NCI-H1105 treated with DMSO at 0.1 percent for 48 hours (cell line): ENCODE measurements around the gene DPH7.
"Not testable (repeated sequence)": the region's sequence is repeated elsewhere in the genome, so short reads cannot be mapped to it uniquely, and the experiment has no call there.

ENCODE experiments used
- DNase-seq: peaks from one replicate; lab custom pipeline; 2025; lab: John Stamatoyannopoulos, UW

DPH7 gene

GRCh38 chr9:137606005-137606621 is 27.4 kb upstream of the DPH7 start:
- no peak for DNase-seq

- peak; percentile 66 for DNase-seq
Measured at GRCh38 chr9:137605121-137606004, 26.6 kb upstream of the DPH7 start, which contains the start of gene ARRDC1. TSS of gene ARRDC1 (plus strand) at chr9:137605686. CDS start at chr9:137605718, 32 bp downstream.

DNA sequence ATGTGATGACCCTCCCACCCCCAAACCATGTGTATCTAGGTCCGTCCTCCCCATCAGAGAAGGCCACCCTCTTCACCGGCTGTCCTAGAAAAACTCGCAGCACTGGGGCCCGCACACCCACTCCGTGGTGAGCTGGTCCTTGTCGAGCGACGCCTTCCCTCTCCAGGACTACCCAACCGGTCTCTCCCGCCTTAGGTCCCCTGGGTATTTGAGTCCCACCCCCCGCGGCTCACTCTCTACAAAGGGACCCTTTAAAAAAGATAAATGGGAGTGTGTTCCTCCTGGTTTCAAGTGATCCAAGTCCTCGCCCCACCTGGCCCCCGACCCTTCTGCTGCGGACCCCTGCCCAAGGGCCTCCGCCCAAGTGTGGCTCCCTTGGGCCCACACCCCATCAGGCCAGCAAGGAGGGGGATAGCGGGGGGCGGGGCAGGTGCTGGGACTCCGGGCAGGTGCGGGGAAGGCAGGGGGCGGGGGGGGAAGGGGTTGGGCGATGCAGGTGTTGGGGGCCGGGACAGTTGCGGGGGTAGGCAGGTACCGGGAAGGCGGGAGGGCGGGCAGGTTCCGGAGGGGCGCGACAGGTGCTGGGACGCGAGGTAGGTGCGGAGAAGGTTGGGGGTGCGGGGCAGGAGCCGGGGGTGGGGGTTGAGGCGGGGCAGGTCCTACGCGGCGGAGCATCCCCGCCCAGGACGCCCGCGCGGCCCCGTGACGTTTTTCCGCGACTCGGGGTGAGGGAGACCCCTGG is 25.8 kb upstream of the DPH7 start:
- no peak for DNase-seq

DNA sequence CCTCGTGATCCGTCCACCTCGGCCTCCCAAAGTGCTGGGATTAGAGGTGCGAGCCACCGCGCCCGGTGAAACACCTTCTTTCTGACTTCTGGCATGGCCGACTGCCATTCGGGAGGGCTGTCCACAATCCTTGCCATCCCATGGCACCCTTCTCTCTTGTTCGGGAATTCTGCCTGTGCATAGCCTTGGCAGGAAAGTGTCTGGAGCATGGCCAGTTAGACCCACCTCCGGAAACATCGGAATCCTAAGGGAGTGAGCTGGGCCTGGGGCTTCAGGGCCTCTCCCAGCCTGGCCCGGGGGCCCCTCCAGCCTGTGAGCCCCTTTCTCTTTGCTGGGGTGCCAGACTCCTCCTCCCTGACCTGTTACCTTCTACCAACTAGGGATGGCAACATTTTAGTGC is 25.2 kb upstream of the DPH7 start:
- DNase-seq: no peak

GRCh38 chr9:137602661-137603060 is 23.9 kb upstream of the DPH7 start:
- no peak for DNase-seq

GRCh38 chr9:137598943-137599342 is 20.2 kb upstream of the DPH7 start:
- DNase-seq: no peak

DNA sequence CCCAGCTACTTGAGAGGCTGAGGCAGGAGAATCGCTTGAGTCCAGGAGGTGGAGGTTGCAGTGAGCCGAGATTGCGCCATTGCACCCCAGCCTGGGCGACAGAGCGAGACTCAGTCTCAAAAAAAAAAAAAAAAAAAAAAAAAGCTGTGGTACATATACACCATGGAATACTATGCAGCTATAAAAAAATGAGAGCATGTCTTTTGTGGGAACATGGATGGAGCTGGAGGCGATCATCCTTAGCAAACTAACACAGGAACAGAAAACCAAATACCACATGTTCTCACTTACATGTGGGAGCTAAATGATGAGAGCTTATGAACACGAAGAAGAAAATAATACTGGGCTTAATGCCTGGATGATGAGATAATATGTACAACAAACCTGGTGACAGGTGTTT is 17.9 kb upstream of the DPH7 start:
- DNase-seq: not testable (repeated sequence)

GRCh38 chr9:137593176-137593575 is 14.5 kb upstream of the DPH7 start:
- DNase-seq: no peak

DNA sequence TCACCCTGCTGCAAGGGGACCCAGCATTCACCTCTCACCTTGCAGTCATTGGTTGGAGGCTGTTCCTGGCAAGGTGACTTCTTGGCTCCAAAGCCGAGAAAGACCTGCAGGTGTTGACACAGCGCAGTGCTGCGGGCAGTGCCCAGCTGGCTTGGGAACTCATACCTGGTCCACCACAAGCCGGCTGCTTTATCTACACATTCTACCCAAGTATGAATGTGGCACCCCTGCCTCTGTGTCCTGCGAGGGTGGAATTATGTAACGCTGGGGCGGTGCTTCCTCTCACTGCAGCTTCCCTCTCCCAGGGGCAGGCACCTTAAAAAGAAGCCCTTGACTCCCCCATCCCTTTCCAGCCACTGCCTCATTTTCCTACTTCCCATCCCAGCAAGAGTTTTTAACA is 14.0 kb upstream of the DPH7 start:
- no peak for DNase-seq

- DNase-seq: peak; percentile 83
Measured at GRCh38 chr9:137590469-137591383, 12.0 kb upstream of the DPH7 start, which contains the start of gene ZMYND19. TSS of gene ZMYND19 (minus strand) at chr9:137590512. CDS start at chr9:137590263, 249 bp downstream.

- no peak for DNase-seq
Measured at GRCh38 chr9:137590123-137590468, 11.4 kb upstream of the DPH7 start.

DNA sequence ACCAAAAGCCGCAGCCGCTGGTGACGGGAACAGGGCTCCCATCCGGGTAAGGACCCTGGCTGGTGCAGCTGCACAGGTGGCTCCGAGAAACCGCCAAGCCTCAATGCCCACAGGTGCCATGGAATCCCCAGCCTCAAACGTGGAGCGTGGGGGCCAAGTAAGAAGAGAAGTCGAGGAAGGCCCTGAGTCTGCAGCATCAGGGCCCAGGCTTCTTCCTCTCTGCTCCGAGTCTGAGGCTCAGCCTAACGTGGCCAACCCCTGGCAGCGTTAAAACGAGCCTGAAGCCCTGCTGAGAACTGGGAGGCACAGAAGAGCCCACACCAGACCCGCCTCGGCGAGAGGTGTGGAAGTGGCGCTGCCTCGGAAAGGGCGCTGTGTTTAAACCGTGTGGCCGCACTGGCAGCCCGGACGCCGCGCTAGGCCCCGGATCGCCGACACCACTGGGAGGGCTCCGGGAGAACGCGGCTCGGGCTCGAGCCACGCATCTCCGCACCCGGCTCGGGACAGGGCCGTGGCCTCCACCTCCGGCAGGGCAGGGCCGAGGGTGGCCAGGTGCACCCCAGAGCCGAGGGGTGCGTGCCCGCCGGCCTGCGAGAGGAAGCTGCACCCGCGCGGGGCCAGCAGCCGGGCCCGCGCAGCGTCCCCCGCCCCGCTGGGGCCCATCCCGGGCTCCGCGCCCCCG is 10.9 kb upstream of the DPH7 start:
- no peak for DNase-seq

DNA sequence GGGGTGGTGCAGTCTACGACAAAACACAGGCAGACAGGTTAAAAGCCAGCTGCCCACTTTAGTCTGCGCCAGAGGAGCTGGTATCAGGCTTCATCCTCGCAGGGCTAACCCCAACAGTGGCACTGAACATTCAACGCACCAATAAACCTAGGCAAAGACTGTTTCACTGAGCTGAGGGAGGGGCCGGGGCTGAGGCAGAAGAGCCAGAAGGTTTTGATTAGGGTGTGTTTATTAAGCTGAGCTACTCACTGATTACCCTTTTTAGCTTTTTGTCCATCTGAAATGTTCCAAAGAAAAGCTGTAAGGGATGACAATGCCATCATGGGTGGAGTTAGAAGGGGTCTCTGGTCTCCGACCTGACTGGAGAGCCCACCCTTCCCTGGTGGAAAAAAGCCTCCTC is 10.2 kb upstream of the DPH7 start:
- no peak for DNase-seq

DNA sequence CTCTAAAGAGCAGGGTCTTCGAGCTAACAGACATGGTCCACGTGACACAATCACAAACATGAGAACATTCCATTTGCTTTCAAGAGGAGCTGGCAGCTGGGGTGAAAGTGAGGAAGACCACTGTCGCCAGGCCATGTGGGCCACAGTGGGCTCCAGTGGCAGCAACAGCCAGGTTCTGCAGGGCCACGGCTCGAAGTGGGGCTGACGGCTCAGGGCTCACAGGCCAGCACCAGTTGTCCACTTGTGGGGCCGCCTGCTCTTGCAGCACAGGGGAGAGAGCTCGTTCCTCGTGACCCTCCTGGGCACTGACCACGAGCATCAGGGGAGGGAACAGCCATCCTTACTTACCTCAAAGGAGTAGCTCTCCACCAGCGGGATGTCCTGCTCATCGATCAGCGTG is 9.6 kb upstream of the DPH7 start:
- DNase-seq: no peak

DNA sequence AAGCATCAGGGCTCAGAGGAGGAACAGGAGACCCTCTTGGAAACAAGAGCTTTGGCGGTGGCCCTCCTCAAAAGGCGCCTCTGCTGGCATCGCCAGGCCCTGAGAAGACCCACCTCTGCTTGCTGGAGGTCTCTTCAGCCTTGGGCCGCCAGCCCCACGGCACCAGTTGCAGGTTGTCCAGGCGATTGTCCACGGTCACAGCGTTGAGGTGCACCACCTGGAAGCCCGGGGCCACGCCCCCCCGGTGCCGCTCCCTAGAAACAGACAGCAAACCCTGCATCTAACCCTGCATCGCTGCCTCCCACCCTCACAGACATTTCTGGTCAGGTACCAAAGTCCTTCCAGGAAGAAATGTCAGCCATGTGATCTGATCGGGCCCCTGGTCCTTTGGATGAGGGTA is 8.1 kb upstream of the DPH7 start:
- DNase-seq: no peak

DNA sequence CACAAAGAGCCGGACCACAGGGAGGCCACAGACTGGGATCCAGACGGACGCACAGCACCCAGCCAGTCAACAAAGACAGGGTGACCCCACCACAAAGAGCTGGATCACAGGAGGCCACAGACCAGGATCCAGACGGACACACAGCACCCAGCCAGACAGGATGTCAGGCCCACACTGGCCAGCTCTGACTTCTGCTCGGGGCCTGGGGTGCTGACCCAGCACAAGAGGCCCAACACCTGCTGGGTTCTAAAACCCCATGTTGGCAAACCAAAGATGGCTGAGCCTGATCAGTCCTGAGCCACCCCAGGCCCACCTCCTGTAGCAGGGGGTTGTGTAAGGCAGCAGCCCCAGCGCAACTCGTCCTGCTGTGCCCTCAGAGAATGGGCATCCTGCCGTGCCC is 5.2 kb upstream of the DPH7 start:
- DNase-seq: no peak

- DNase-seq: no peak
Measured at GRCh38 chr9:137583347-137583746, 4.6 kb upstream of the DPH7 start.

GRCh38 chr9:137582286-137582860 is 3.6 kb upstream of the DPH7 start:
- no peak for DNase-seq

DNA sequence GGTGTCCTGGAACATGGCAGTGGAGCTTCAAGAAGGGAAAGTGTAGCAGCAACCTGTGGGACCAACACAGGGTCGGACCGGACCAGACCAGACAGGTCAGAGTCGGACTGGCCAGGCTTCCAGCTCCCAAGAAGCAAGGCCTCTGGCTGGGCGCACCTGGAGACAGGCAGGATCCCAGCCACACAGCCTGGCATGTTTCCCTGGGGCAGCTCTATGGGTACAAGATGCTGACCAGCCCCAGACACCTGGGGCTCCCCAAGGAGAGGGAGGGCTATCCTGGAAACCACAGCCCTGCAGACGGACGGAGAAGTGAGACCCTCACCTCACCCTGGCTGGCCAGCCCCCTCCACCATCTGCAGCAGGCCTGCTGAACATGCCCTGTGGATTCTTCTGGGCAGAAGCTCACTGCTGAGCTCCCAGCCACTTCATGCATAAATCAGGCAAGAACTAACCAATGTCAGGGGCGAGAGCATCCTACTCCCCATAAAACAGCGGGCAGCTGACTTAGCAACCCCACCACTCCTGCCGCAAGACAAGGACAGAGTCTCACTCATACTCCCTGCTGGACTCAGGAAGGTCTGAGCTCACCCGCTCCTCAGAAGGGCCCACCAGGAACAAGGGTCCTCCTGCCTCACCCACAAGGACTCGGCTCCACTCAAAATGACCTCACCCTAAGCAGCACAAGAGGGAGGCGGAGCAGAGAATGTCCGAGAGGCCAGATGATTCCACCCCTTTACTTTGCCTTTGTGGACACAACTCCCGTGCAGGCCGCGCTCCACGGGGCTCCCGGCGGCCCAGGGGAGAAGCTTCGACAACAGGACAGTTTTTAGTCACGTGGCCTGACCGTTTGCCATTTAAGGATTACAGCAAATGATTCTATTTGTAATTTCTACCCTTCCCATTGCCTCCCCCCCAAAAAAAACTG is 2.9 kb upstream of the DPH7 start:
- DNase-seq: no peak

DNA sequence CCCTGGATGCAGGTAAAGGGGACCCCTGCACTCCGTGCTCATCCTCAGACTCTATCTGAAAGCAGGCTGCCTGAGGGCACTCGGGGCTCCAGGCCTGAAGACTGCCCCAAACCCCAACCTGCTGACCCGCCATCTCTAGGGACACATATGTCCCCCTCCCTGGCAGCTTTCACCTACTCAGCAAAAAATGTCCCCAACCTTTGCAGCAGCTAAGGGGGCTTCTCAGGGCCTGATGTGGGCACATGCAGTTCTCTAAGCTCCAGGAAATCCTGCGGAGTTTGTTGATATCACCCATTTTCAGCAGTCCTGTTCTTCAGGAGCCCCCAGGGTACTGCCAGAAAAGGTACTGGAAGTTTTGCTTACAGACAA is 2.2 kb upstream of the DPH7 start:
- no peak for DNase-seq
